ENCODE data around the gene DUSP18. TPM values are rescaled to one million over a fixed set of nuclear protein-coding genes. Genes with fewer than 3 reads are reported as not detected.
"Not testable (repeated sequence)": the region's sequence is repeated elsewhere in the genome, so short reads cannot be mapped to it uniquely, and the experiment has no call there.

The DUSP18 gene
- total RNA-seq, 2 donors from 2014 or later = 1.8 to 4.9 TPM

DNA sequence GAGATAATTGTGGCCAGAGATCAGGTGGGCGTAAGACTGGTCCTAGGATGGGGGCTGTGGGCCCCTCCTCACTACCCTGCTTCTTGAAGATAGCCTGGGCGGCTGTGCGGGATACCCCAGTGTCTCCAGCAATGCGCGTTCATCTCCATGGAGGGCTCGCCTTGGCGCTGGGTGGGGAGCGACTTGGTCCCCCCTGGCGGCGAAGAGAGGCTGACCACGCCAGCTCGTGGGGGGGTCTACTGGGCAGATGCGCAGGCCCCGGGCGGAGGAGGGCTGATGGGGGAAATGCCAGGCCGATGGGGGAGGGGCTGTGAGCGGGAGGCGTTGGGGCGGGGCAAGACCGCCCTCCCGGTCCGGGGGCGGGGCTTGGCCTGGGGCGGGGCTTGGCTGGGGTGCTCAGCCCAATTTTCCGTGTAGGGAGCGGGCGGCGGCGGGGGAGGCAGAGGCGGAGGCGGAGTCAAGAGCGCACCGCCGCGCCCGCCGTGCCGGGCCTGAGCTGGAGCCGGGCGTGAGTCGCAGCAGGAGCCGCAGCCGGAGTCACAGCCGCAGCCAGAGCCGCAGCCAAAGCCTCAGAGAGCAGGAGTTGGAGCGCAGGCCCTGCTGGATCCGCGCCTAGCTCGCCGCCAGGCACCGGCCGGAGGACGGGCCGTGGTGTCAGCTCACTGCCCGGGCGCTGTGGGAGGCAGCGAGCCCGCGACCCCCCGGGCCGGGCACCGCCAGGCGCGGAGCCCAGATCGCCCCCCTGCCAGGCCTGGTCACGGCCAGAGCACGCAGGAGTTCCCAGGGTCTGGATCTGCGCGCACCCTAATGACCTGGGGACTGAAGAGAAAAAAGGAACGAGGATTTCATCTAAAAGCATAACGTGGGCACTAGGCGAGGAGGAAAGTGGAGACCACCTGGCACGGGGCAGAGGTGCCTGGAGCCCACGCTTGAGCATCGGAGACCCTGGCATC is 32.1 kb downstream of the DUSP18 start, which contains the start of gene SLC35E4:
TSS of gene SLC35E4 (plus strand) at position 509 of the 953 bp plus-strand sequence. CDS start 670 bp downstream, outside the sequence.
- no peaks in the 10 kb centered on the region for H3K9me3 ChIP-seq
- peak within 1 kb of the TSS; percentile 60 to 77 for H3K4me3 ChIP-seq
- peaks cover 0 to 36% of the 10 kb centered on the region in 2 donors for H3K4me1 ChIP-seq
- TF ChIP-seq CTCF (IDR thresholded peaks at IDR 0.05) = no peak
- H3K36me3 ChIP-seq = no peaks in the 10 kb centered on the region
- peak; percentile 92 for DNase-seq (ENCODE audit: low spot score)
- no peaks in the 10 kb centered on the region for H3K27me3 ChIP-seq
- H3K27ac ChIP-seq = peak within 1 kb of the TSS; percentile 93 to 94

DNA sequence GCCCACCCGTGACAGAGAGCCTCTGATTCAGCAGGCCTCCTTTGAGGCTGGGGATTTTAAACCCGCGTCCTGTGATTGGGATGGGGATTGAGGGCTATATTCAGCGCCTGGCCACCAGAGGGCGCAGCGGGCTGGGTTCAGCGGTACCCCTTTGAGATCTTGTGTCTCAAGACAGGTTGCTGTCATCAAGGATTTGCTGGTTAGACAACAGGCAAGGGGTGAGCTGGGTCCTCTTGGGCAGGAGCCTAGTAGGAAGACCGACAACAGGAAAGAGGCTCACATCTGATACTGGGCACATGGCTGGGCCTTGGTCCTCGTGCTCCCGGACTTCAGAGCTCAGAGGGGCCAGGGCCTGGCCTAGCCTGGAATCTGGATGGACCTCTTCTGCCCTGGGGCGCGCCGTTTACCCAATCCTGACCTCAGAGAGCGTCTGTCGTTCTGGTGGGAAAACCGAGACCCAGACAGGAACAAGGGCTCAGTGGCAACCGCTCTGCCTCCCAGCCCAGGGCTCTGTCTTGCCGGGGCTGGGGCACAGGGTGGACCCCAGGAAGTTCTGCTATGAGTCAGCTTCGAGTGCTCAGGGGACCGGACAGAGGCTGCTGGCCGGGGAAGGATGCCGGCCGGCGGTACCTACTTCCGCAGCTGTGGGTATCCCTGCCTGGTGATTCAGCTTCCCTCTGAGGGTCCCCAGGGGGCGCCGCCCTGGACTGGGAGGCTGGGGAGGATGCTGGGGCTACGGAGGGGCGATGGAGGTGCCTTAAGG is 33.0 kb downstream of the DUSP18 start:
- Histone ChIP-seq H3K9me3 (no peaks in the 10 kb centered on the region), H3K27me3 (no peaks in the 10 kb centered on the region), H3K4me1 (peaks cover 0 to 33% of the 10 kb centered on the region in 2 donors), H3K4me3 (peak overlapping the region; percentile 60 to 77), H3K36me3 (no peaks in the 10 kb centered on the region), H3K27ac (peak overlapping the region; percentile 93 to 94)
- TF ChIP-seq CTCF (IDR thresholded peaks at IDR 0.05) = peak; percentile 91 to 99
- DNase-seq (ENCODE audit: low spot score) = peak; percentile 94

GRCh38 chr22:30631469-30631868 is 36.2 kb downstream of the DUSP18 start:
- H3K4me1 ChIP-seq = peaks cover 0 to 25% of the 10 kb centered on the region in 2 donors
- DNase-seq (ENCODE audit: low spot score); H3K36me3 ChIP-seq; H3K9me3 ChIP-seq; H3K27ac ChIP-seq; H3K4me3 ChIP-seq; H3K27me3 ChIP-seq: not testable (repeated sequence)

DNA sequence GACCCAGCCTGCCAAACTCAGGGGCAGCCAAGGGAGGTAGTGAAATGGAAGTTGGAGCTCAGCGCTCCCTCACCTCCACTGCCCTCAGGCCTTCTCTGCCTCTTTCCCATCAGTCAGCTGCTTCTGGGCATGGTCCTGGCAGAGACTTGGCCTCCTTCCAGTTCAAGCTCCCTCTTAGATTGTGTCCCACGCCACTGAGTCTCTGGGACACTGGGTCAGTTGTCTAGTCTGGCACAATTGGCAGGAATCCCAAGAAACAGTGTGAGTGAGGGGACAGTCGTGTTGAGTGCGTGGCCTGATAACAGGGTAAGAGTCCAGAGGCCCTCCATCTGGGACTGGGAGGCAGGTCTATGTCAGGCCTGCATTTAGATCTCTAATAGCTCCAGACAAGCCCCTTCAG is 39.2 kb downstream of the DUSP18 start:
- Histone ChIP-seq H3K27ac (no peak overlapping the region), H3K36me3 (no peaks in the 10 kb centered on the region), H3K4me3 (no peak overlapping the region), H3K4me1 (peaks cover 0 to 5% of the 10 kb centered on the region in 2 donors), H3K9me3 (no peaks in the 10 kb centered on the region), H3K27me3 (no peaks in the 10 kb centered on the region)
- no peak for DNase-seq (ENCODE audit: low spot score)
- no peak for TF ChIP-seq CTCF (IDR thresholded peaks at IDR 0.05)

- TF ChIP-seq CTCF (IDR thresholded peaks at IDR 0.05) = no peak
These were observed 40.2 kb downstream of the DUSP18 start for GRCh38 chr22:30627471-30627870.

GRCh38 chr22:30626413-30626812 is 41.3 kb downstream of the DUSP18 start:
- Histone ChIP-seq H3K4me1 (peaks cover 0 to 5% of the 10 kb centered on the region in 2 donors), H3K4me3 (no peak overlapping the region), H3K9me3 (no peaks in the 10 kb centered on the region), H3K27me3 (no peaks in the 10 kb centered on the region), H3K27ac (no peak overlapping the region), H3K36me3 (no peaks in the 10 kb centered on the region)
- no peak for TF ChIP-seq CTCF (IDR thresholded peaks at IDR 0.05)
- no peak for DNase-seq (ENCODE audit: low spot score)

More at GRCh38 chr22:30627471-30627870, 40.2 kb downstream of the DUSP18 start:
- no peak for DNase-seq (ENCODE audit: low spot score)
- Histone ChIP-seq H3K27me3 (no peaks in the 10 kb centered on the region), H3K4me1 (peaks cover 0 to 5% of the 10 kb centered on the region in 2 donors), H3K4me3 (no peak overlapping the region), H3K27ac (no peak overlapping the region), H3K9me3 (no peaks in the 10 kb centered on the region), H3K36me3 (no peaks in the 10 kb centered on the region)

DNA sequence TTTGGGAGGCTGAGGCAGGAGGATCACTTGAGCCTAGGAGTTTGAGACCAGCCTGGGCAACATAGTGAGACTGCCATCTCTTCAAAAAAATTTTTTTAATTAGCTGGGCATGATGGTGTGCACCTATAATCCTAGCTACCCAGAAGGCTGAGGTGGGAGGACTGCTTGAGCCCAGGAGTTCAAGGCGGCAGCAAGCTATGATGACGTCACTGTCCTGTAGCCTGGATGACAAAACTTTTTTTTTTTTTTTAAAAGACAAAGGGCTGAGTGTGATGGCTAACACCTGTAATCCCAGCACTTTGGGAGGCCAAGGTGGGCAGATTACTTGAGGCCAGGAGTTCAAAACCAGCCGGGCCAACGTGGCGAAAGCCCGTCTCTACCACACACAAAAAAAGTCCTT is 47.8 kb downstream of the DUSP18 start:
- H3K36me3 ChIP-seq; H3K4me1 ChIP-seq; H3K9me3 ChIP-seq; DNase-seq (ENCODE audit: low spot score); H3K27ac ChIP-seq; H3K27me3 ChIP-seq; H3K4me3 ChIP-seq: not testable (repeated sequence)

Measured in right atrium auricular region (tissue), 2 donors.